Measurements from ENCODE around the gene FAM151A.

The FAM151A gene

DNA sequence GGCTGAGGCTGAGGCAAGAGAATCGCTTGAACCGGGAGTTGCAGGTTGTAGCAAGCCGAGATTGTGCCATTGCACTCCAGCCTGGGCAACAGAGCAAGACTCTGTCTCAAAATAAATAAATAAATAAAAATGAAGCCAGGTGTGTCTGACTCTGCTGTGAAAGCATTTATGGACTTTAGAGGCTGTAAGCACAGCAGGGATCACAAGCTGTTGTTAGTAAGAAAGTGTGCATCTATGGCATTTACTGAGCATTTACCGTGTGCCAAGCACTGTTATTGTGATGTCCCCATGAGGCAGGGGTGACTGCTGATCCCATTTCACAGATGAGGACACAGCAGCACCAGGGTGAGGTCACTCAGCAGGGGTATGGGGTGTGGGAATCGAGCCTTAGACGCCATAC is 20.1 kb downstream of the FAM151A start:
- DNase-seq, result no peak

- no peak for DNase-seq
Observed at GRCh38 chr1:54602554-54602953, 20.8 kb downstream of the FAM151A start.

DNA sequence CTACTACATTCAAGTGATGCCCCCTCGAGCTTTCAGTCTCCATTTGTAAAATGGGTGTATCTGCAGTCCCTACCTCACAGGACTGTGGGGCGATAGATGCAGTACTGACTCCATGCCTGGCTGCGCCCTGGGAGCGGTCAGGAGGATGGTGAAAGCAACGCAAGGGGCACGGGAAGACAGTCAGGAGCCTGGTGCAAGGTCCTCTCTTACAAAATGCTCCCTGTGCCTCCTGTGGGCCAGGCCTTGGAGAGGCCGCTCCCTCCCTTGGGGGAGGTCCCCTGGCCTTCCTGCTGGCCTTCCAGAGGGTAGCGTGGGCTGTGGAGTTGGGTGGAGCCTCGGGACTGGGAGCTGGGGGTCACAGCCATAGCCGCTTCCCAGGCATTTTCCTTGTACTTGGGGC is 21.6 kb downstream of the FAM151A start:
- no peak for DNase-seq

- DNase-seq, result no peak
Observed at GRCh38 chr1:54600947-54601721, 22.2 kb downstream of the FAM151A start.

DNA sequence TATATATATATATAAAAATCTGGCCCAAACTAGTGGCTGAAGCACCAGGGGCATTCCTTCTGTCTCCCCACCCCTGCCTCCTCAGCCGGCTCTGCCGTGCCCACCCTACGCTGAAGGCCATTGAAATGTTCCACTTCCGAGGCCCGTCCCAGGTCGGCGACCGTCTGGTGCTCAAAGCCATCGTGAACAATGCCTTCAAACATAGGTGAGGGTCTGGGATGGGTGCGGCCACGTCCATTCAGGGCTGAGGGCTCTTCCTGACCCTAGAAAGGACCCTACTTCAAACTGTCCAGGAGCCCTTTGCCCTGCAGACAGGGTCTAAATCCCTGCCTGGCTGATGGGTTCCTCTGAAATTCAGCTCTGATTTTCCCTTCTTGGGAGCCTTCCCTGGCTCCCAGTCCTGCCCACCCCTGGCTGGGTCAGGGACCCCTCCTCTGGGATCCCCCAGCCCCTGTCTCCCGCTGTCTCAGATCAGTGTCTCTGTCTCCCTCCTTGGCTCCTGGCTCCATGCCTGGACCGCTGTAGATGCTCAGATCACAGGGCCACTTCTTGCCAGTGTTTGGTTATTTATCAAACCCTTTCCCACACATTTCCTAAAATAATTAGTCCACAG is 24.0 kb downstream of the FAM151A start:
- no peak for DNase-seq

DNA sequence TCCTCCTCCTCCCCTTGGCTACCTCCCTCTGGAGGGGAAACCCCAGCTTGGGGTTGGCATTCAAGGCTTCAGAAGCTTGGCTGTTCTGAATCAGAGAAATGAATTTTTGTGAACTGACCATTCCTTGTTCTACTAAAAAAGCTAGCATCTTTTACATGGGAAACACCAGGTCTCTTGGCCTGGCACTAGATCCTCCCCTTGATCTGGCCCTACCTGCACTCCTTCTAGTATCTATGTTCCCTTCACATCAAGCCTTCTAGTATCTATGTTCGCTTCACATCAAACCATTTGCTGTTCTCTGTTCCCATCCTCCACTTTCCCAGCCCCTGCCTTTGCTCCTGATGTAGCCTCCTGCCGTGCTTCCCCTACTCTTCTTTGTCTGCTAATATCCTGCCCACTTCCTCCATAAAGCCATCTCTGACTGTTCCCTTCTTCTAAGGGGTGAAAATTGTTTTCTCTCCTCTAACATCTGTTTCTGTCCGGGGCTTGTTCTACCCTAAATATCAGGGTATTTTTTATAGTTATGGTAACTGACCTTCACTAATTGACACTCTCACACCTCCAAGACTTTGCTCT is 25.8 kb downstream of the FAM151A start:
- no peak for DNase-seq

DNA sequence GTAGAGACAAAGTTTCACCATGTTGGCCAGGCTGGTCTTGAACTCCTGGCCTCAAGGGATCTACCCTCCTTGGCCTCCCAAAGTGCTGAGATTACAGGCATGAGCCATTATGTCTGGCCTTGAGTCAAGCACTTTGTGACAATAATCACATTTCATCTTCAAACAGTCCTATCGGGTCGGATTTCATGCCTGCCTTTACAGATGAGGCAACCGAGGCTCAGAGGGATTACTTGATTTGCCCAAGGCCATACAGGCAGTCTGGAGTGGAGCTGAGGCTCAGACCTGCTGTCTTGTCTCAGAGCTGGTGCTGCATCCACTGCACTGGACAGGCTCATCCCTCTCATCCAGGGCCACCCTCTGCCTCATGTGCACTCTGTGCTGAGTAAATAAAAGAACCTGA is 26.6 kb downstream of the FAM151A start:
- DNase-seq, result no peak

DNA sequence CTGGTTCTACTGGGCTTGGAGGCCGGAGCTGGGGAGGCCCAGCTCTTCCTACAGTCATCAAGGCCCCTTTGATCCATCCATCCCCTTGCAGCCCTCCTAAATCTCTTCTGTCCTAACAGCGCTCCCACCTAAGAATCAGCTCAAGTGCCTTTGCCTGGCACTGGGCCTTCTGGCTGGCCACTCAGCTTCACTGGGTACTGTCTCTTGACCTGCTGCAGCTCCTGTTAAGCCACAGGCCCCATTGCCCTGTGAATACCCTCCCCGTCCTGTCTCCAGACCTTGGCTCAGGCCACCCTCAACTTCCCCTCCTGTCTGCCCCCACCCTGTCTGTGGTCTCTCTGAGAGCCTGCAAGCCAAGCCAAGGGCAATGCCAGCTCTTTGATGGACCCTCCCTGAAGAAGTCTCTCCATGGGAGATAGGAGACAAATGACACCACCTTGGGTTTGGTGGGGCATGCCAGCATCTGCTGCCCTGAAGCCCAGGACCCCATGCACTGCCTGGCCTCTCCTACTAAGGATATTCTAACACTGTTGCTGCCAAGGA is 27.3 kb downstream of the FAM151A start:
- DNase-seq, result no peak

GRCh38 chr1:54594463-54594862 is 28.9 kb downstream of the FAM151A start:
- no peak for DNase-seq

DNA sequence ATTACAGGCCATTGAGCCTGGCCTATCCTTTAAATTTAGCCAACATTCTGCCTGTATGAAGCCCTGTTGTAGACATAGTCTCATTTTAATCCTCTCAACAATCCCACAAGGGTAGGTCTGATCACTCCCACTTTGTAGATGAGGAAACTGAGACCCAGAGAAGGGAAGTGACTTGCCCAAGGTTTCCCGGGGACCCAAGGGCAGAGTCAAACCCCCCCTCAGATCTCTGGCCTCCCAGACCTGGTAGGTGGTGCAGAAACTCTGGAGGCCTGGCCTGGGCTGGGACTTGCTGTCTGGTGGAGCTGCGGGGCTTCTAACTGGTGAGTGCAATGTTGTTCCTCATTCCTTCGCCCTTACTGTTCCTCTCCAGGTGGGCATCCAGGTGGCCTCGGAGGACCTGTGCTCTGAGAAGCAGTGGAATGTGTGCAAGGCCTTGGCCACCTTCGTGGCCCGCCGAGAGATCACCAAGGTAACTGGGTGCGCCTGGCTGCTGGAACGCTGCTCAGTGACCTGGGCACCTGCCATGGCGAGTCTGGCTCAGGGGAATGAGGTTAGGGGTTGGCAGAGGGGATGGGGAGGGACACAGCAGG is 29.7 kb downstream of the FAM151A start:
- no peak for DNase-seq

GRCh38 chr1:54591127-54591756 is 32.1 kb downstream of the FAM151A start:
- no peak for DNase-seq

- no peak for DNase-seq
Observed at GRCh38 chr1:54588377-54588776, 34.9 kb downstream of the FAM151A start.

DNA sequence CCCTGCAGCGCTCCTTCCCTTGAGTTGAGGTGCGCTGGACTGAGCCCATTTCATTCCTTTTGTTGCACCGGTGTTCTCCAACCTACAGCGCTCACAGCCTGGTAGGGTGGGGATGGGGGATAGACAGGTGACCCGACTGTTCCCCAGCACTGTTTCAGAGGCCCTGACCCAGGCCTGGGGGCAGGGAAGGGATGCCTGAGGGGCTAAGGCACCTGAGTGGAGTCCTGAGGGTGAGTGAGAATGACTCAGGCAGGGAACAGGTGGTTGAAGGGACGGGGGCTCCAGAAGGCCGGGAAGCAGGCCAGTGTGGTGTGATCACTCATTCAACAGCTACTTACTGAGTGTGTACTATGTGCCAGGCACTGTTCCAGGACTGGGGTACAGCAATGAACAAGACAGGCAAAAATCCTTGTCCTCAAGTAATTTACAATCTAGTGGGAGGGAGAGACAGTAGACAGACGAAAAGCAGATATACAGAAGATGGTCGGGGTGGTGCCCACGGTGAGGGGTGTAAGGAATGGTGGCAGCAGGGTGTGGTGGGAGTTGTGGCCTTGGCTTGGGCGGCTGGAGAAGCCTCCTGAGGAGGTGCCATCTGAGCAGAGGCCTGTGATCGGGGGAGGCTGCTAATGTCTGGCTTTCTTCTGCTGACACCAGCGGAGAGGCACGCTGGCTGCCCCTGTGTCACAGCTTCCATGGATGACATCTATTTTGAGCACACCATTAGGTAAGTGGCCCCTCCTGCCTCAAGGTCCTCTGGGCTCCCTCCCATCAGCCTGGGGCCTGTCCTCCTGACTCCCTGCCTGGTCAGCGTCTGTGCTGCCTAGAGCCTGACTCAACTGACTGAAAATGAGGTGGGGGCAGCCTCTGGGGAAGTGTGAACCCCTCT is 37.9 kb downstream of the FAM151A start:
- no peak for DNase-seq

- DNase-seq, result no peak
Observed at GRCh38 chr1:54584575-54584974, 38.8 kb downstream of the FAM151A start.

DNA sequence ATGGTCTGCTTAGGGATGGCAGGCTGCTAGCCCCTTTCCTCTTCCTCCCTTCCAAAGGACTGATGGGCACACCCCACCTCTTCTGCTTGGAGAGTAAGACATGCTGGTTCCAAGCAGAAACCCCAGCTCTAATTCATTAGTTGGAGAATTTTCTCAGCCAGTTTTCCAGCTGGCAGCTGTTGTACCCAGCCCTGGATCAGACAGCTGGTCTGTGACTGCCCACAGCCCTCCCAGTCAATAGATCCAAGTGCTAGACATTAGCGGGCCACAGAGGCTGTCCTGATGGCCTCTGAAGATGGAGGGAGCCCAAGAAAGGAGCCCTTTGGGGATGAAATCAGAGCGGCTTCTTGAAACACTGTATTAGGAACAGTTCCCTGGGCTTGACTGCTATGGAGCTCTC is 39.5 kb downstream of the FAM151A start:
- no peak for DNase-seq

- no peak for DNase-seq
Observed at GRCh38 chr1:54583307-54583686, 40.0 kb downstream of the FAM151A start.

GRCh38 chr1:54582566-54583306 is 40.6 kb downstream of the FAM151A start:
- no peak for DNase-seq

DNA sequence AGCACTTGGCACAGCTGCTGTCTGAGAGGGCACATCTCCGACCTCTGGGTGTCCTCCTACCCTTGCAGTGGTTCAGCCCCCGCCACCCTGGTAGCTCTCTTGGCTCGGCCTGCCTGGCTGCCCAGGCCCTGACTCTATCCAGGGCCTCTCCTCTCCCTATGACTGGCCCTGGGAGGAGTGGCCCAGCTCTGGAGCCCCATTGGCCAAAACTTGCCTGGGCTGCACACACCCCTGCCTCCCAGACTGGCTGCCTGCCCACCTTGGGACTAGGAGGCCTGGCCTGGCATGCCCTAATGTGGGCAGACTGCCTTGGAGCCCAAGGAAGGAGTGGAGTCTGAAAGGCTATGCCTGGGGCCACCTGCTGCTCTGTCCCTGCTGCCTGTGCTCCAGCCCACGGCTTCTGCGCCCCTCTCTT is 41.7 kb downstream of the FAM151A start:
- DNase-seq, result no peak

DNA sequence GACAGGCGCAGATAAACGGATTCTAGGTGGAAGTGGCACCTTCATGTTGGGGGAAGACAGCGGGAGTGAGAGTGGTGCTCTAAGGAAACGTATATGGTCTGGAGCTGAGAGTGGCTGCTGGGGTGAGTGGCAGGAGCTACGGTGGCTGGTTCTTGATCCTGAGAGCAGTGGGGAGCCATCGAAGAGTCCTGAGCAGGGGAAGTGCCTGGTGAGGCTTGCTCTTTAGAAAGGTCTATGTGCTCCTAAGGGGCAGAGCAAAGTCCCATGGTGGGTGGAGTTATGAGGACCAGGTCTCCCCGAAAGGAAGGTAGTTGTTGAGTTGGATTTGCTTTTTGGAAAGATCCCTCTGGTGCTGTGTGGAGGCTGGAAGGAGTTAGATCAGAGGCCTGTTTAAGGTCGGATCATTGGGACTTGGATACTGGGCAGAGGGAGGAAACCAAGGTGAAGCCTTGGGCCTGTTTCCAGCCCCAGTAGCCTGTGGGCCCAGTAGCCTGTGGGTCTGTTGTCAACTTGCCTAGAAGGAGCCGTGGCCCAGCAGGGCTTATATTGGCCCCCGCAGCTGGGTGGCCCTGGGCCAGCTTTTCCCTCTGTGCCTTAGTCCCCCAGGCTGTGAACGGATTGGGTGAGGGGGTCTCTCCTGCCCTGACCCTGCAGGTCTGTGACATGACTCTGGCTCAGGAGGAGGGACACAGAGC is 42.3 kb downstream of the FAM151A start:
- DNase-seq, result no peak

DNA sequence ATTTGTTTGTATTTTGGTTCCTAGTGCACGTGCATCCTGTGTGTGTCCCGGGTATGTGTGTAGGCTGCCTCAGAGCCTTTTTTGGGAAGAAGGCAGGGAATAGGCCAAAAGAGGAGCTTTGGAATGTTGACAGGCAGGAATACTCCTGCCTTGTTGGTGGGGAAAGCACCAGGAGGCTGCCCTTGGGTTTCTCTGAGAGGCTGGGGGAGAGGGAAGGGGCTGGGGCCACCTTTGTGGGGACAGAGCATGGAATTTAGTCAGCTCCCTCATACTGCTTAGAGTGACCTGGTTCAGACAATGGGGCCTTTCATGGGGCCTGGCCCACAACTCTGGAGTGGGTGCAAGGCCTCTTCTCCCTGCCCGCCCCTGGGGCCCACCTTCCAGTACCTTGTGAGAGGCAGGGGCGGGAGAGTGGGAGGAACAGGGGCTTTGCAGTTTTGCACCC is 44.0 kb downstream of the FAM151A start:
- DNase-seq, result no peak

DNA sequence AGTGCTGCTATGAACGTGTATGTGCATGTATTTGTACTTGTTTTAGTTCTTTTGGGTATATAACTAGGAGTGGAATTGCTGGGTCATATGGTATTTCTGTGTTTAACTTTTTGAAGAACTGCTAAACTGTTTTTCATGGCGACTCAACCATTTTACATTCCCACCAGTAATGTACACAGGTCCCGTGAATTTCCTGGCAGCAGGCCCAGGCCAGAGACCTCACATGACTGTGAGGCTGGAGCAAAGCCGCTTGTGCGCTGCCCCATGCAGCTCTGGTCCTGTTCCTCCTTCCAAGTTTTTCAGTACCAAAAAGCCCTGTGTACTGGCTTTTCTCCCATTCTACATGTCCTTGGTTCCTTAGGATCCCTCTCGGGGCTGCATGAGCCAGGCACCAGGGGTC is 45.7 kb downstream of the FAM151A start:
- no peak for DNase-seq

Measured in central memory CD4-positive, alpha-beta T cell (primary cell).